GM19240 (cell line): ENCODE measurements around the gene DLGAP1.

Experiments
- DNase-seq: peaks from one replicate; pipeline ENCODE4 v3.0.0; 2011; ENCODE audit warnings: low spot score; ENCODE audit not compliant: insufficient read length

Gene DLGAP1

DNA sequence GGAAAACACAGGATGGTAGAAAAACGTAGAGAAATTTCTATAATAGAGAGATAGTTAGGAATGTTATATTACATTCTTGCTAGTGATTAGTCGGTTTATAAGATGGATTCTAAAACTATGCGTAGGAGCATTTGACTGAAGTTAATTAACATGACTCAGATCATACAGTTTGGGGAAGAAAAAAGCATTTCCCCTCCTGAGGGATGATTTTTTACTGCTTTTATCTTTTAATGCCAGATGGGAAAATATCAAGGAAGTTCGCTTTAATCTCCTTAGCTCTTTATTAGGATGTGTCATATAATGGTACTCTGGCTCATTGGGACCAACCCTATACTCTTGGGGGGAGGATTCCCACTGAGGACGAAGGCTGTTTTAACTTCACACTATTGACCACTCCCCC, 503.1 kb downstream of the DLGAP1 start:
- DNase-seq, result no peak

DNA sequence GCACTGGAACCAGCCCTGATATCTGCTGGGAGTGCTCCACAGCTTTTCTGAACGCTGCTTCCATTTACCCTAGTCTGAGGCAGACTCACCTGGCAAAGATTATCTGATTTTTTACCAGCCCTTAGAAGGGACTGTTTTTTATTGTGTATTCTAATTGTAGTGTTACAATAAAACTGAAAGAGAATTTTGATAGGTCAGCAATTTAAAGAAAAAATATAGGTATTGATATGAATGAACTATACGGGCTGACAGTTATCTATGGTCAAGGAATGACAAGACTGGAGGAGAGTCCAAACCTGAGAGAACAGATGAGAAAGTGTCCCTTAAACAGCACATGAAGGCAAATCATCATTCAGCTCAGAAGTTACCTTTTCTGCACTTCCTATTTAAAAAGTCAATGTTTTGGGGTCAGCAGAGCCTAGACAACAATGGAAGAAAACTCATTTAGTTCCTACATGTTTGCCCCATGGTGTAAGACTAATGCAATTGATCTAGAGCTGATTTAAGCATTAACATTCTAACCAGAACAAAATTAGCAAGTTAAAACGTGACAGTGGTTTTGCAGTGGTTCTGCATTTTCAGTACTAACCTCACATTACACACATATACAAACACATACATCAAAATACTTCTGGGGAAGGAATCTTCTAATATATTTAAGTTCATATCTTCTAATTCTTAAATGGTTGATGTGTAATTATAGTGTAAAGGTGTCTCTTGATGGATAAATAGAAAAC, 504.3 kb downstream of the DLGAP1 start:
- no peak for DNase-seq

- no peak for DNase-seq
Observed at GRCh38 chr18:3948958-3949357, 506.1 kb downstream of the DLGAP1 start.

- no peak for DNase-seq
Observed at GRCh38 chr18:3947383-3947782, 507.7 kb downstream of the DLGAP1 start.

GRCh38 chr18:3935305-3935704, 519.8 kb downstream of the DLGAP1 start:
- no peak for DNase-seq

DNA sequence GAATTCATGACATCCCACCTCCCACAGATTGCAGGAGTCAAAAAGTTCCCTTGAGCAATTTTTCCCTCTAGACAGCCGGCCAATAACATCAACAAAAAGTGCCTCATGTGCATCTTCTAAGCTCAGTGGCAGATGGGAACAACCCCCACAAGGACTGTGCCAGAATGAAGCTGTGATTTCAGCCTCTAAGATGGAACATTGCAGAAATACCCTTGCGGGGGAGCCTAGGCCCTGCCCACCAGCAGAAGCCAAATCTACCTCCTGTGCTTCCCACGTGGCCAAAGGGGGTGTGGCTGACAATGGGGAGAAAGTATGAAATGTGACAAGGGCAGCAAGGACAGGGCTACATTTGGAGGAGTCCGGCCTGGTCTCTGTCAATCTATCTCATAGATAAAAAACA, 522.8 kb downstream of the DLGAP1 start:
- DNase-seq, result no peak

GRCh38 chr18:3931542-3932112, 523.5 kb downstream of the DLGAP1 start:
- DNase-seq, result no peak

DNA sequence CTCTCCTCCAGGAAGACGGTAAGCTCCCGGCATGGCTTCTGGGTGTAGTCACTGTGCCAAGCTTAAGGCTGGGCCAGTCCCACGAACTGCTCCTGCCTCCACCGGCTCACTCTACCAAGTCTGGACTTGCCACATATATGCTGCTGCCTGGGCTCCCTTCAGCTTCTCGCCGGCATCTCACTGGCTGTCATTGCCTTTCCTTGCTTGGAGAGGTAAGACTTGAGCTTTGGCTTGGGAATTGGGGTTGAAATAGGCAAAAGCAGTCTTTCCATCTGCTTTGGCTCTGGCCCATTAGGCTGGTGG, 524.1 kb downstream of the DLGAP1 start:
- DNase-seq, result no peak

DNA sequence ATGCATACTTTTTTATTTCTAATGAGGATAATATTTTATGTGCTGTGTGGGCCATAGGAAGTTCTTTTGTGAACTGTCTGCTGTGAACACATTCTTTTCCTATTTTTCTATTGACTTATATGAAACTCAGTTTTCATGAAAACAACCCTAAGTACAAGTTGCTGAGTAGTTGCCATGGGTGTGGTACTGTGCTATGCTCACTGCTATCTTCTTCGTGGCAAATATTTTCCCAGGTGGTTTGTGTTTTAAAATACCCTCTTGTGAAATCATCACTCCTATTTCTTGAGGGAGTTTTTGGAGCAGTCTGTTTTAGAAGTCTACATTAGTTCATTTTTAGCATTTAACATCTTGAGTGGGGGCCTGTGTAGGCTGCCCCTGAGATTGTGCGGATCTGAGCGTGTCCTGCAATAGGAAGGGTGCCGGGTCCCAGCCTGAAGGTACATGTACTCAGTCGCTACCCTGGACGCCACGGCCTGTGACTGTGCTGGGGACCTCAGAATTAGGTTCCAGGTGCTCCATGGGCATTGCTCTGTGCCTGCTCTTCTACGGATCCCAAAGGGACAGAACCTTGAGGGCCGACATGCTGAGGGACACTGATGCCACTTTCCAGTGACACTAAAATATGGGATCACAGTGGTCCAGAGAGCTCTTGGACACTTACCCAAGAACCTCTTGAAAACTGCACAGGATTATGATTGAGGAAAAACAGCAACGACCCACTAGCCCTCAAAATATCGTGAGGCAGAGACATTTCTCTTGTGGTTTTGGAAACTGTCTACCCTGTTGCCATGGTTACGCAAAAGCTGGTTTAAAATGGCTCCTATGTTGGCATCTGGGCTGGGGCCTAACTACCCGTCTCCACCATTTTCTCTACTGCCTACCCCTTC, 524.7 kb downstream of the DLGAP1 start:
- DNase-seq, result no peak

- no peak for DNase-seq
Observed at GRCh38 chr18:3924455-3924854, 530.7 kb downstream of the DLGAP1 start.

GRCh38 chr18:3923750-3924149, 531.4 kb downstream of the DLGAP1 start:
- no peak for DNase-seq

DNA sequence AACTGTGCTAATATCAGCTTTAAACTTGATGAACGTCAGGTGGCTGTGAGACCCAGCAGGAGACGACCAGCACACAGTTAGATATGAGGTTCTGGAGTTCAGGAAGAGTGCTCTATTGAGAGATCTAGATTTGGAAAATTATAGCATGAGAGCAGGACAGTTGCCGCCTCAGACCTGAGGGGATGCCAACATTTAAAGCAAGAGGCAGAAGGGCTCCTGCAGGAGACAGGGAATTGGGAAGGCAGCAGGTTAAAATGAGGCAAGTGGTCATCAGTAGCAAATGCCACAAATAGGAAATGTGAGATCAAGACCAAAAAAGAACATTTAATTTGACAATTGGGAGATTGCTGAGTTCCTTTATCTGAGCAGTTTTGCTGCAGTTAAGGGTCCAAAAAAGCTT, 533.3 kb downstream of the DLGAP1 start:
- no peak for DNase-seq

GRCh38 chr18:3920832-3921231, 534.3 kb downstream of the DLGAP1 start:
- no peak for DNase-seq

DNA sequence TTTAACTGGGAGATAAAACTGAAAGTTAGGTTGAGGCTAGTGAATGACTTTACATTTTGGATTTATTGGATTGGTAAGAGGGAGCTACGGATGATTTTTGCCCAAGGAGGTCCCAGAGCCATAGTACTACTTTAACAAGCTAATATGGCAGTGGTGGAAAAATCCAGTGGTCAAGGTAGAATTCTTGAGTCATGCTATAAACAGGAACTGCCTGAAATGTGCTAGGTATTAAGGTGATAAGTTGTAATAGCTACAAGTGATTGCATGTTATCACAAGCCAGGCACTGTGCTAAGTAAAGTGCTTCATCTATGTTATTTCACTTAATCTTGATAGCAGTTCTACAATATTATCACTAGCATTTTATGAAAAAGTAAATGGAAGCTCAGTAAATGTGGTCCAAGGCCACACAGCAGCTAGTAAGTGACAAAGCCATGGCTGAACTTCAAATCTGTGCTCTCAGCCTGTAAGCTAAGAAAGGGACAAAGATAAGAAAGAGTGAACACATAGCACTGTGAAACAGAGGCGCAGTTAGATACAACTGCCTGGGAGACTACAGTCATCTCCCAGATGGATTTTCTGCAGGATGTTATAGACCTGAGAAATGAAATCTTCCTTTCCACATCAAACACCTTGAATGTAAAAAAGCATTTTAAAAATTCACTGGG, 535.6 kb downstream of the DLGAP1 start:
- DNase-seq, result no peak

GRCh38 chr18:3916082-3916481, 539.0 kb downstream of the DLGAP1 start:
- no peak for DNase-seq

- DNase-seq, result no peak
Observed at GRCh38 chr18:3914833-3915610, 540.1 kb downstream of the DLGAP1 start.

DNA sequence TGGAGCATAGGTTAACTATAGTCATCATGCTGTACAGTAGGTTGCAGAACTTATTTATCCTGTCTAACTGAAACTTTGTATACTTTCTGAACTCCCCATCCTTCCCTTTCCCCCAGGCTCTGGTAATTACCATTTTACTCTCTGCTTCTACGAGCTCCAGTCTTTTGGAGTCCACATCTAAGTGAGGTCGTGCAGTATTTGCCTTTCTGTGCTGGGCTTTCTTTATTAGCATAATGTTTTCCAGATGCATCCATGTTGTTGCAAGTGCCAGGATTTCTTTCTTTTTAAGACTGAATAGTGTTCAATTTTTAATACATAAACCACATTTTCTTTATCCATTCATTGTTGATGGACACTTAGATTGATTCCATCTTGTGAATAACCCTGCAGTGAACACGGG, 541.0 kb downstream of the DLGAP1 start:
- no peak for DNase-seq

DNA sequence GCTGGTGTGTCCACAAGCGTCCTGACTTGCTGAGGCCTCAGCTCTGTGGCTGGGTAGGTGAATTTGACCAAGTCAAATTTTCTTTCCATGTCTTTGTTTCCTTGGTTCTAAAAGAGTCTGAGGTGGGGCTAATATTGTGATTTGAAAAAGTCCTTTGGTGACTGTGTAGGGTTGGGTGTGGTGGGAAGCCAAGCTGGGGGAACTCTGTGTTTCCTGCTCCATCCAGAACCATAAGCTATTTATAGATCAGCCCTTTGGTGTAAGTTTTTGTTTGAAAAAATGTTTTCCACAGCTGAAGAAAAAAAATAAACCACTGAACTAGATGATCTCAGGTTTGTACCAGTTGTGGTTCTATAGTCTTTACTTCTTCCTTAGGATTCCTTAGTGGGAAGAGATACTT, 542.4 kb downstream of the DLGAP1 start:
- DNase-seq, result no peak

- DNase-seq, result no peak
Observed at GRCh38 chr18:3911413-3911812, 543.7 kb downstream of the DLGAP1 start.

- no peak for DNase-seq
Observed at GRCh38 chr18:3910512-3910911, 544.6 kb downstream of the DLGAP1 start.

- DNase-seq, result no peak
Observed at GRCh38 chr18:3907955-3908354, 547.2 kb downstream of the DLGAP1 start.
